Lung (tissue), 12 donors: ENCODE measurements around the gene CMPK1. TPM values are rescaled to one million over a fixed set of nuclear protein-coding genes. Genes with fewer than 3 reads are reported as not detected.

Source experiments
- ATAC-seq: fragments of 200-7000 bp; cut with Tn5 transposase; one replicate; pipeline ENCODE4 v1.9.1; 2020; ENCODE audit warnings: moderate number of reproducible peaks; ENCODE audit not compliant: insufficient read depth, low FRiP score
- DNase-seq, 3 donors: peaks; one replicate each; pipeline ENCODE4 v3.0.0-alpha.2; 2013 to 2017
- H3K27ac ChIP-seq, 2 donors: one replicate each; pipeline ENCODE4 v1.5.1; 2013; ENCODE audit warnings: mild to moderate bottlenecking in 2 of 2, moderate library complexity in 2 of 2, control low read depth in 1 of 2, inconsistent platforms in 1 of 2, low read depth in 1 of 2, low read length in 1 of 2
- H3K27me3 ChIP-seq, 3 donors: one replicate each; pipeline ENCODE4 v1.5.1; 2013; ENCODE audit warnings: low read length in 2 of 3; ENCODE audit not compliant: control insufficient read depth in 3 of 3, insufficient read depth in 3 of 3
- H3K36me3 ChIP-seq, 4 donors: one replicate each; pipeline ENCODE4 v1.5.1; 2013; ENCODE audit warnings: low read length in 4 of 4, mild to moderate bottlenecking in 1 of 4, moderate library complexity in 1 of 4; ENCODE audit not compliant: control insufficient read depth in 4 of 4, insufficient read depth in 4 of 4
- H3K4me1 ChIP-seq, 5 donors: one replicate each; pipeline ENCODE4 v1.5.1; 2013; ENCODE audit warnings: low read length in 5 of 5, mild to moderate bottlenecking in 2 of 5, moderate library complexity in 1 of 5; ENCODE audit not compliant: control insufficient read depth in 5 of 5, insufficient read depth in 5 of 5
- H3K4me3 ChIP-seq: one replicate; pipeline ENCODE4 v1.5.1; 2013; ENCODE audit warnings: mild to moderate bottlenecking, control low read depth, moderate library complexity
- H3K9ac ChIP-seq, 2 donors: one replicate each; pipeline ENCODE4 v1.5.1; 2013; ENCODE audit warnings: low read length in 2 of 2, control low read depth in 1 of 2; ENCODE audit not compliant: insufficient read depth in 1 of 2
- H3K9me3 ChIP-seq, 4 donors: one replicate each; pipeline ENCODE4 v1.5.1; 2013; ENCODE audit warnings: low read length in 3 of 4, mild to moderate bottlenecking in 1 of 4, moderate library complexity in 1 of 4; ENCODE audit not compliant: control insufficient read depth in 4 of 4, insufficient read depth in 3 of 4
- CTCF ChIP-seq: IDR thresholded peaks from 2 replicates; pipeline ENCODE4 v1.5.1; 2012; ENCODE audit warnings: mild to moderate bottlenecking; ENCODE audit errors: control extremely low read depth, extremely low read depth
- WGBS, 2 donors: extraction: QIAGEN DNeasy Blood & Tissue Kit; methylation state at CpG; one replicate each; pipeline ENCODE4 v1.1.7; 2013; 5-methylcytosine and 5-hydroxymethylcytosine counted together
- polyA plus RNA-seq, 2 donors: library from polyadenylated mRNA; stranded (reverse); fragments of 200-250 nt; gene quantifications; one replicate each; pipeline ENCODE4 v1.2.1, GENCODE V29; 2013
- total RNA-seq, 2 donors: library from RNA; depleted of rRNA in 1 of 2; stranded (reverse); fragments of >200 nt in 1 of 2; gene quantifications; one replicate each; pipeline ENCODE4 v1.2.1, GENCODE V29; 2014 to 2021
- donor health status: control.
- donor health status: control.
- donor health status: Bipolar disorder and iron deficiency.
- donor health status: healthy.
- donor health status: DM: yes; HTN: yes; CAD: no.

Gene CMPK1
- total and polyA plus RNA-seq, 4 donors = 63.9 to 106 (median 85.3) TPM

- DNase-seq (no peak), ATAC-seq (no peak)
- H3K27me3 ChIP-seq = no peaks in the 10 kb centered on the region
- no peaks in the 10 kb centered on the region for H3K9me3 ChIP-seq
- 90 to 93% methylated on average over 3 of the region's 3 CpGs for WGBS, 2 donors
- H3K4me1 ChIP-seq = no peaks in the 10 kb centered on the region
- H3K36me3 ChIP-seq = no peaks in the 10 kb centered on the region
- no peak overlapping the region for H3K9ac ChIP-seq
- H3K4me3 ChIP-seq = no peak overlapping the region
- no peak for TF ChIP-seq CTCF
- H3K27ac ChIP-seq = no peak overlapping the region
Observed at GRCh38 chr1:47324682-47325081, 8.9 kb upstream of the CMPK1 start.

- Histone ChIP-seq H3K4me3 (no peak overlapping the region), H3K9ac (no peak overlapping the region), H3K9me3 (no peaks in the 10 kb centered on the region), H3K36me3 (no peaks in the 10 kb centered on the region), H3K27me3 (no peaks in the 10 kb centered on the region), H3K27ac (no peak overlapping the region), H3K4me1 (no peaks in the 10 kb centered on the region)
- TF ChIP-seq CTCF = no peak
- 62 to 72% methylated on average over 2 of the region's 2 CpGs for WGBS, 2 donors
- DNase-seq = no peak
- no peak for ATAC-seq
Observed at GRCh38 chr1:47325528-47325927, 8.1 kb upstream of the CMPK1 start.

GRCh38 chr1:47326271-47326670 is 7.3 kb upstream of the CMPK1 start:
- Histone ChIP-seq H3K36me3 (no peaks in the 10 kb centered on the region), H3K4me1 (no peaks in the 10 kb centered on the region), H3K4me3 (no peak overlapping the region), H3K27me3 (no peaks in the 10 kb centered on the region), H3K27ac (no peak overlapping the region), H3K9me3 (no peaks in the 10 kb centered on the region), H3K9ac (no peak overlapping the region)
- whole genome bisulfite sequencing, 2 donors = 66 to 92% methylated on average over 2 of the region's 2 CpGs
- DNase-seq (no peak), ATAC-seq (no peak)
- TF ChIP-seq CTCF = no peak

- Histone ChIP-seq H3K4me1 (peaks cover 0 to 12% (median 3%) of the 10 kb centered on the region in 5 donors), H3K27me3 (no peaks in the 10 kb centered on the region), H3K27ac (no peak overlapping the region), H3K9ac (no peak overlapping the region), H3K36me3 (no peaks in the 10 kb centered on the region), H3K4me3 (no peak overlapping the region), H3K9me3 (no peaks in the 10 kb centered on the region)
- no peak for TF ChIP-seq CTCF
- WGBS, 2 donors = 92 to 94% methylated on average over 3 of the region's 3 CpGs
- ATAC-seq (no peak), DNase-seq (no peak)
Observed at GRCh38 chr1:47328992-47329391, 4.6 kb upstream of the CMPK1 start.
